ENCODE measurements around the gene PPP6R3.
A peak's percentile ranks its signal among the peaks of the same experiment; 100 is the strongest.
"Not testable (repeated sequence)": the region's sequence is repeated elsewhere in the genome, so short reads cannot be mapped to it uniquely, and the experiment has no call there.

The PPP6R3 gene

DNA sequence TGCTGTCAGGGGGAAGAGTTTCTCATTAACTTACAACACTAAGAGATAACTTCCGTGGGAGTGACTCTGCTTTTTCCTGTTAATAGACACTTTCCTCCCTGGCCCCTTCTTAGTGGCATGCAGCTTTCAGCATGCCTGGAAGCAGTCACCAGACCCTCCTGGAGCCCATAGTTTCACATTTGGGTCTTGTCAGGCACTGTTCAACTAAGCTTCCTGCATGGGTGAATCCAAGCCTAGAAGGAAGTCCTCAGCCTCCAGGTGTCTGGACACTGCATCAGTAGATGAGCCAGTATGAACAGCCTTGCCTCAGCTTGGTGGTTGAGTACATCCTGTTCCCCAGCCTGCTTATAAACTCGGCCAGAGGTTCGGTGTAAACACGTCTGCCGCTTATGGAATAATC is 68.1 kb downstream of the PPP6R3 start:
- no peak for DNase-seq

DNA sequence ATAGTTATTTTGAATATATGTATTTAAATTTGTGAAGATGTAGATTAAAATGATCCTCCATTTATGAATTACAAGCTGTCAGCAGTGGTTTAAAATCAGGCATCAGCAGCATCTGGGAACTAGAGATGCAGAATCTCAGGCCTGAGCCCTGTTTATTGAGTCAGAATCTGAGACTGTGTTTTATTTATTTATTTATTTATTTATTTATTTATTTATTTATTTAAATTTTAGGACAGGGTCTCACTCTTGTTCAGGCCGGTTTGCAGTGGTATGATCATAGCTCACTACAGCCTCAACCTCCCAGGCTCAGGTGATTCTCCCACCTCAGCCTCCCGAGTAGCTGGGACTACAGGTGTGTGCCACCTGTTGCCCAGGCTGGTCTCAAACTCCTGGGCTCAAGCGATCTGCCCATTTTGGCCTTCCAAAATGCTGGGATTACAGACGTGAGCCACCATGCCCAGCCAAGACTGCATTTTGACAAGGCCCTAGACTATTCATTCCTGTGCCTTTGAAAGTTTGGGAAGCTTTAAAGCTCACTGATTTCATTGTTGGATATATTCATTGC is 70.7 kb downstream of the PPP6R3 start:
- no peak for DNase-seq

DNA sequence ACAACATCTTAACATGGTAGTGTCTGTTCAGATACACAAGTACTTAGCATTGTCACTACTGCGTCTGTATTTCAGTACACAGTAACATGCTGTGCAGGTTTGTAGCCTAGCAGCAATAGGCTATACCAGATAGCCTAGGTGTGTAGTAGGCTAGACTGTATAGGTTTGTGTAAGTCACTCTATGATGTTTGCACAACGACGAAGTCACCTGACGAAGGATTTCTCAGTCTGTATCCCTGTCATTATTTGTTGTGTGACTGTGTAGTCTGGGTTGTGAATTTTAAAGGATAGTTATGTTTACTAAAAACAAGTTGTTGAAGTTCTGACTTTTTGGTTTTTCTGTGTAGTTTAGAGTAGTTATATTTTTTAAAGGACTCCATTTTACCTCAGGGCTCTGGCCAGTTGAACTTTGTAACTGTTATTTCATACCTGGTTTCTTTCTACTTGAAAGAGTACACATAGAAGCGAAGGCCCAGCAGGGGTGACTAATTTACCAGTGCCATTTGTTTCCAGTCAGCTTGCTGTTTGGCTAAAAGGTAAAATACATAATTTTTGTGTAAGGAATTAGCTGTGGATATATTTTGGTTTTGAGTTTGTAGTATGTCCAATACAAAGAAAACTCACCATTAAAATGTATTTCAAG is 72.3 kb downstream of the PPP6R3 start:
- DNase-seq, result no peak

DNA sequence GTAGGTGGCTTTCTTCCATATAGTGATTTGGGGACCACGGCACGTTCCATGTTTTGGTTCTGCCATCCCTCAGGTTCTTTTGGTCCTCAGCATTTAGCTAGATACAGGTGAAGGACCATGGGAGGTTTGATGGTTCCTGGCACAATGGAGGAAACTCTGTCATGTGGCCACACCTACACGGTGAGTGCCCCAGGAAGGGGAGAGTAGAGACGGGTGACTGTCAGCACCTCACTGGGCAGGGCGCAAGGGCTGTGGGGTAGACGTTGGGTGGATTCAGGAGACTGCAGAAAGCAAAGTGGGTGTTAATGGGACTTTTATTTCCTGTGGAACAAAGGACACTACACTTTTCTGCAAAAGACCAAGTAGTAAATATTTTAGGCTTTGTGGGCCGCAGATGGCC is 73.4 kb downstream of the PPP6R3 start:
- DNase-seq, result no peak

DNA sequence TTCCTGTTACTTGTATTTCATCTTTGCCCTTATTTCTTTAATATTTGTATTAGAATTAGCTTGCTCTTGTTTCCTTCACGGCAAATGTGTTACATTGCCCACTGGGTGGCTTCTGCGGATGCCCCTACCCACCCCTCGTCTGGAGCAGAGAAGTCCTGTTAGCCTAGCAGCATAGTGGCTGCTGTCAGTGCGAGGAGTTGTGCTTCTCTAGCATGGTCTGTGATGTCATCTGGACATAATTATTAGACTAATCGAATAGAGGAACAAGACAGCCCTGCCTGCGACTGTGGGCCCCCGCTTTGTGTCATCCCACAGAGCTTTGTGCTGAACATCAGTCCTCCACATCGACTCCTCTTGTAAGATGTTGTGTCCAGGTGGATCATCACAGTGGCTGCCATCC is 74.5 kb downstream of the PPP6R3 start:
- DNase-seq, result no peak

DNA sequence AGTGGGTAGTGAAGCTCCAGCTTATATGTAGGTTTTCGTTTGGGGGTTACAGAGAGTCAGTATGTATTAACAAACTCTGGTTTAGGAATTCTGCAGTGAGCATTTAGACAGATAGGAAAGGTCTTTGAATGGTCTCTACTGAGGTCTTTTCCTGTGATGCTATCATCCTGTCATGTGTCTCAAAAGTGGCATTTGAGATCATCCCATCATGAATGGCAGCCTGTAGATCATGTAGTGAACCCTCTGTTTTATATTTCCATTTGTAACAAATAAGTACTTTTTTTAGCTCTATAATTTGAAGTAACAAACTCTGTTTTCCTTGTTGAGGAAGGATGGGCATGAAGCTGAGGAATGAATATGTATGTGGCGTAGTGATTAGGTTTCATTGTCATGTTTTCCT is 76.2 kb downstream of the PPP6R3 start:
- no peak for DNase-seq

DNA sequence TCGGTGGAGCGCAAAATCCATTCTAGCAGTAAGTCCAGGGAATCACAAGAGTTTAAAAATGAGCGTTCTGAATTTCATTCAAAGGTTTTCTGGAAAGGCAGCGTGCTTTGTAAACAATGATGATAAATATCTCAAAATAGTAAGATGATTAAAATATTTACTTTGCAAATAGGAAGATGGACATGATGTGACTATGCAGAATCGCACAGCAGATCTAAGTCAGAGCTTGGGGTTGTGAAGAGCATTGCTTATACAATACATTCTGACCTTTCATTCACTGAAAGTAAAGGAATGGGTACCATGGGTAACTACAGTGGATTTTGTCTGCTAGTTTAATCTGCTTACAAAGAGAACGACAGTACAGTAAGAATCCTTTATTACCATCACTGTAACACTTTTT is 77.5 kb downstream of the PPP6R3 start:
- DNase-seq, result no peak

DNA sequence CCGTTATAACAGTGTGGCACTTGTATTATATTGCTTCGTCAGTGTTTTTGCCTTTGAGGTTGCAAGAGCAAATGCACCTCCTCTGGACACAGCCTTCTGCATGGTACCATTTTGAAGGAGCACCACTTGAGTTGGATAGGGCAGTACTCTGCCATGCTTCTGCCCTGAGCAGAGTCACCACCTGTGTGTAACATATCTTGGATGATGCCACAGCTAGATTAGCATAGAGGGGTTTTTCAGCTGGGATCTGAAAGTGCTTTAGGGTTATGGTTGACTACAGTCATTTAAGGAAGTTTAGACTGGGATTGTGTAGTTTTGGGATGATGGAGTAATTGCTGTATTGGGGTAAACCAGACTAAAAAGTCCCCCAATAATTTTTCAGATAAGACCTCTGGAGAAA is 78.8 kb downstream of the PPP6R3 start:
- no peak for DNase-seq

DNA sequence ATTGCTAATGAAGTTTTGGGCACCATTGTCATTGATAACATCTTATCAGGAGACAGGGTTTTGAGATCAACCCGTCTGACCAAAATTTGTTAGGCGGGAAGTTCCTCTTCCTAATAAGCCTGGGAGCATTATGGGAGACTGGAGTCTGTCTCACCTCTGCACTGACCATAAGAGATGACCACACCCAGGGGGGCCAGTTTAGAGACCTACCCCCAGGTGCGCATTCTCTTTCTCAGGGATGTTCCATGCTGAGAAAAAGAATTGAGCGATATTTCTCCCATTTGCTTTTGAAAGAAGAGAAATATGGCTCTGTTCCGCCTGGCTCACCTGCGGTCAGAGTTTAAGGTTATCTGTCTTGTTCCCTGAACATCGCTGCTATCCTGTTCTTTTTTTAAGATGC is 80.0 kb downstream of the PPP6R3 start:
- DNase-seq, result not testable (repeated sequence)

DNA sequence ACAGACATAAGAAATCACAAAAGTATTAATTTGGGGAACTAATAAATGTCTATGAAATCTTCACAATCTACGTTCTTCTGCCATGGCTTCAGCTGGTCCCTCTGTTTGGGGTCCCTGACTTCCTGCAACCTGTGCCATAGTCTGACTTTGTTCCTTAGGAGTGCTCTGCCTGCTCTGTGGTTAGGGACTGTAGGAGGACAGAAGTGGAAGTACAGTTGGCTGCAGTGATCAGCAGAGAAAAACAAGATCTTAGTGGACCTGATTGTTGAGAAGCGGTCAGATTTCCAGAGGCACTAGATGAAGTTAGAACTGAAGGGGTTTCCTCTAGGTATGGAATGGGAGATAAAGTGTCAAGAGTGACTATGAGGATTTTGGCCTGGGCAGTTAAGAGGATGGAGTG is 80.6 kb downstream of the PPP6R3 start:
- no peak for DNase-seq

DNA sequence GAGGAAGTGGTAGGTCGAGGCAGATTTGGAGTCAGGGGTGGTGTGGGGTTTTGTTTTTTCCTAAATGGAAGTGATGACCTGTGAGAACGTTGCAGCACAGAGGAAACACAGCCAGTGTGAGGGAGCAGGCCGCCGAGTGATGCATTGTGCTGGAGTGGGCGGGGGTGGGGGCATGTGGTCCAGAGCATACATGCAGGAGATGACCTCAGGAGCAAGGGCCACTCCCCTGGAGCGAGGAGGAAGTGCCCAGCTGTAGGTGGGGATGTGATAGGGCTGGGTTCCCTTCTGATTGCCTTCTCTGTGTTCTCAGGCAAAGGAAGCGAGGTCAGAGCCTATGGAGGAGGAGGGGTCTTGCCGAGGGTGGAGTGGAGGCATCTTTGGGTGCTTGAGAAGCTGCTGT is 81.4 kb downstream of the PPP6R3 start:
- no peak for DNase-seq

DNA sequence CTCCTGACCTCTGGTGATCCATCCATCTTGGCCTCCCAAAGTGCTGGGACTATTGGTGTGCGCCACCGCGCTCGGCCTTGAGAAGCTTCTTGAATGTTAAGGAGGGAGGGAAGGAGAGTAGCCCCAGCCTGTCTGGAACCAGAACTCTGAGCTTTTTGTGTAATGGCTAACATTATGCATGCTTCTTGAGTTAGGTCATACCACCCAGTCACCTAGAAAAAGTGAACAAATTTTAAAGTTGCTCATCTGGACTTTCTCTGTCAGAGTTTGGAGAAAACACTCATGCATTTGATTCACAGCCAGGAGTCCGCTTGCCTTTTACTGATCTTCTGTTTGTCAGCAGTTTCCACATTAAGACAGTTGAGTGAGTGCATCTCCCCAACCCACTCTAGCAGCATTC is 82.1 kb downstream of the PPP6R3 start:
- DNase-seq, result peak; percentile 17

DNA sequence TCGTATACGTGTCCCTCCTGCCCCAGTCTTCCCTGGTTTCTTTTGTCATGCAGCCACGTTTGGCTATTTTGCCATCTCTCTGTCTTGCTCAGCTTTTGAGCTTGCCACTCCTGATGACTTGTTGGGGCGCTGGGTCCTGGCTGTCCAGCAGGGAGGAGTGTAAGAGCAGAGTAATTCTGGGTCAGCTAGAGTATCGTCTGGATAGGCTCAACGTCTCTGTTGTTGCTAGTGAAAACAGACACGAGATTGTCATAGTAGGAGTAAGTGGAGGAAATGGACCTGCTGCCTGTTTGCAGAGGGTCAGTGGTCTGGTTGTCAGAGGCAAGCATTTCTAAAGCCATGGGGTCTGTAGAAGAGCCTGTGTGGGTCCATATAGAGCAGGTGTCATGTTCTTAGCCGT is 83.0 kb downstream of the PPP6R3 start:
- DNase-seq, result no peak

DNA sequence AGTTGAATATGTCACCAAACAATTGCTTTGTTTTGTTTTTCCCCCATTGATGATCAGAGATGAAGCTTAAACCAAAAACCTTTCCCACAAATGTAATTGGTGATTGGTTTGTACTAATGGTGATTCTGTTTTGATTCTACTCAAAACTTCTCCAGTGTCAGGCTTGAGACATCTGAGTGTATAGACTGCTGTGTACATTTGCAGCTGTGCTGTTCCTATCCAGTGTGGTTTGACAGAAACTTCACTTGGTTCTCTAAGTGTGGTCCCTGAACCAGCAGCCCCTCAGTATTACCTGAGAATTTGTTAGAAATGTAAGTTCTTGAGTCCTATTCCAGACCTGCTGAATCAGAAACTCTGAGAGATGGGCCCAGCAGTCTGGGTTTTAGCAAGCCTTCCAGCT is 84.8 kb downstream of the PPP6R3 start:
- DNase-seq, result no peak

DNA sequence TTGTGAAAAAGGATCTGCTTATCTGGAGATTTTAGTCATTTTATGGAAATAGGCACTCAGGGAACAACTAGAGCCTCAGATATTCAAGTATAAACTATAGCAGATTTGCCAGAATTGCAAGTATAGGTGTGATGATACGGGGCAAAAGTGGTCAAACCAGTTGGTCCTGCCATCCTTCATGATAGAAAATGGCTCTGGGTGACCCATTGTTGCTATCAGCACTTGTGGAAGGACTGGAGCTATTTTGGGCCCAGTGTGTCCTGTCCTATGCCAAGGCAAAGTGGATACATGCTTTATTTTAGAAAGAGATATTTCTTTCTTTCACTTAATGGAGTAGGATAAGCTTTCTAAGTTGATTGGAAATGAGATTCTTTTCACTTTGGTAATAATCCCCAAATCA is 85.2 kb downstream of the PPP6R3 start:
- DNase-seq, result no peak

DNA sequence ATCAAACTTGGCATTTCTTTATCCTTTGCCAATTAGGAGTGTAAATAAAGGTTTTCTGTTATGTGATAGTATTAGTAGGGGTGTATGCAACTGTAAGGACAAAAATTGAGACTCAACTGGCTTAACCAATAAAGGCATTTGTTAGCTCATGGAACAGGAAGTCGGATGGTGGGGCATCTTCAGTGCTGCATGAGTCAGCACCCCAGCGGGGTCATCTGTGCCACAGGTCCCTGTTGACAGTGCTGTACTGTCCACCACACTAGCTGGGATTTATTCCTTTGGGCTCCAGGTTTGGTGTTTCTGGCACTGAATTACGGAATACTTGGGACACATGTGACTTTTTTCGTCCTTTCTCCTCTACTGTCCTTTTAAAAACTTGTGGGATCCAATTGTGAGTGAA is 86.0 kb downstream of the PPP6R3 start:
- DNase-seq, result peak; percentile 19

DNA sequence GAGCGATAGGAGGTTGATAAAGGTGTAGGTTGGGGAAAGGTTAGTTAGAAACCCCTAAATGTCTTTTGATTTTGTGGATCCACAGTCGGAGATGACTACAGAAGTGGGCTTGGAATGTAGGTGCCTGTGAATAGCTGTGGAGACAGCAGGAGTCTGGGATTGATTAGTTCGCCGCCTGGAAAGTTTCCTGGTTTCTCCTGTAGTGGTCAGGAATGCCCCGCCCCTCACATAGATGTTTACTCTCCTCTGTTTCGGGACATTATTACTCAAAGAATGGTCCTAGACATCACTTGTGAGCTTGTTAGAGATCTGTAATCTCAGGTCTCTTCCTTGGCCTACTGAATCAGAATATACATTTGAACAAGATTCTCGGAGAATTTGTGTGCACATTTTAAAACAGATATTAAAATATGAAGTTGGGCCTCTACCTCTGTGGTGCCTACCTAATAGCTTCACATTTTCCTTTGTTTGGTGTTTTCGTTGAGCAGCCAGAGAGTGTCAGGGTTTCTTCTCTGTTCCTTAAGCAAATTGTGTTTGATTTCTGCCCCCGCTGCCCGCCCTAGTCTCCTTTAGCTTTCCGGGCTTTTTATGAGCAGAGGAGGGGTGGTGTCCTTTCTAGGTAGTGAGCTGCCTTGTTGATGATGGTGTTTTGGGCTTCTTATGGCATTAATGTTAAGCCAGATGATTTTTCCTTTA is 89.4 kb downstream of the PPP6R3 start:
- DNase-seq, result no peak

DNA sequence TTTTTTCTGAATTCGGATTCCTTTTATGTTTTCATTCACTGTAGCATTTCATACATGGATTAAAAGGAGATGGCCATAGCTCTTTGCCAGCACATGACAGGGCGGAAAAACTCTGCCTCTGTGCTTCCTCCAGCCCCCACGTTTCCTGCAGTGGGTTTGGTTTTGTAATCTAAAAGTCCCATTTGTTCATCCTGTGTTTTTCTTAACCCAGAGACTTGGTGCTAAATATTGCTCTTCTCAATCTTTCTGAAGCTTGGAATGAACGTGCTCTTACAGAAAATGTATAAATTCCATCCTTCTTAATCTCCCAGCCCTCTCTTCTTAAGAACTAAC is 89.9 kb downstream of the PPP6R3 start:
- DNase-seq, result no peak

DNA sequence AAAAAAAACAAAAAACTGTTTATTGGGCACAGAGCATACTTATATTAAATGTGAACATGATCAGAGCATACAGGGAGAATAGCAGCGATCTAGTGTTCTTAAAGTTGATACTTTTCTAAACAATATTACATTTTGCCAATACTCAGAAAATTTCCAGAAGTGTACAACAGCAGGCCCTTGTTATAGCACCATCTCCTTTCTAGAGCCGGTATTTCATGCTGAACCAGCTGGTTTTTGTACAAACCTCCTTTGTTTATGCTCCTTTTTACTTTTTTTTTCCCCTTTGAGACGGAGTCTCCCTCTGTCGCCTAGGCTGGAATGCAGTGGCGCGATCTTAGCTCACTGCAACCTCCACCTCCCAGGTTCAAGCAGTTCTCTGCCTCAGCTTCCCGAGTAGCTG is 90.7 kb downstream of the PPP6R3 start:
- no peak for DNase-seq

DNA sequence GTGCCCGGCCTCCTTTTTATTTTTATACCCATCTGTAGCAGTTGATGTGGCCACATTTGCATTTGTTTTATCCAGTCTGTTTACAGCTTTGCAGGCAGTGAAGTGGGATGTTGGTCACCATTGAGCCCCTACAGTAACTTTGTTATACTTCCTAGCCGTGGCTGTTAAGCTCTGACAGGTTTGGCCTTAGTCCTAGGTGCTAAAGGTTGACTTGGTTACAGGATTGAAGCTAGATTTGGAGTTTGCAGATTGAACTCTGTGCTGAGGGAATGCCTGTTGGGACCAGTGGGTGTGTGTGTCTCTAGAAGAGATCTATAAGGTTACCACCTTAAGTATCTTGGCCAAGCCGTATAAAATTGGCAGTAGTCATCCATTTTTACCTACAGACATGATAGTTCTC is 91.2 kb downstream of the PPP6R3 start:
- DNase-seq, result no peak

DNA sequence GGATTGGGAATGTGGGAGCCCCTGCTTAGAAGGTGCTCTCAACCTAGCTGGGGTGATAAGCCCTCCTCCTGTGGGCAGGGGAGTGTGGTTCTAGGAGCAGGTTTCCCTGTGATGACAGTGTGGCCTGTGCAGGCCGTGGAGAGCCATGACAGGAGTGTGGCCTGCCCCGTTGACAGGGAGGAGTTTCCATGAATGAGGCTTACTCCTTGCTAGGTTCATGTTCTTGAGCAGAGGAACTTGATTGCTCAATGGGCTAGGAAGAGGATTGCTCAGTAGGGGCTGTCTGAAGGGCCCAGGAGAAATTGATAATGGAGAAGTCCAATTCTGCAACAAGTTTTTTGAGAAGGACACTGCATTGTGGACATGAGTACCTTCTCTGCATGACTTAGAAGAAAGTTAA is 92.0 kb downstream of the PPP6R3 start:
- DNase-seq, result no peak

DNA sequence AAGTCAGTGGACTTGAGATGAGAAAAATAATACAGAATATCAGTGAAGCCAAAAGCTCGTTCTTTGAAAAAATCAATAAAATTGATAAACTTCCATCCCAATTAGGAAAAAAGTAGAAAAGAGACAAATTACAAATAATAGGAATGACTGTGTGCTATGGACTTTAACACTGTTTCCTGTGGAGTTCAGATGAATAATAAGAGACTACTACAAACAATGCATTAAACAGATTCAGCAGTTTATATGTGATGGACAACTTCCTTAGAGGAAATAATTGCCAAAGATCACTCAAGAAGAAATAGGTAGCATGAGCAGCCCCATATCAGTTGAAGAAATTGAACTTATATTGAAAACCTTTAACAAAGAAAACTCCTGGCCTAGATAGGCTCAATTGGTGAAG is 99.7 kb downstream of the PPP6R3 start:
- no peak for DNase-seq

DNA sequence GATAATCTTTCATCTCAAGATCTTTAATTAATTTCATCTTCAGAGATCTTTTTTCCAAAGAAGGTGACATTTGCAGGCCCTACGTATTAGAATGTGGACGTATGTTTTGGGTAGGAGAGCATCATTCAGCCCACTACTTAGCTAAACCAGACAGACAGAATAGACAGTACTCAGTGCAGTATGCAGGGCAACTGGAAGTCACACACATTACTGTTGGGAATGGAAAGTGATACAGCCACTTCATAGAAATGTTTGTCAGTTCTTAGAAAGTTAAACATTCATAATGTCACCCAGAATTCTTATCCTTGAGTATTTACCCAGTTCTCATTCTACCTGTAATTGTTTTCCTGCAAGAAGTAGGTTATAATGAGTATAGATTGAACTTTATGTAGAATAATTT is 102.9 kb downstream of the PPP6R3 start:
- no peak for DNase-seq

DNA sequence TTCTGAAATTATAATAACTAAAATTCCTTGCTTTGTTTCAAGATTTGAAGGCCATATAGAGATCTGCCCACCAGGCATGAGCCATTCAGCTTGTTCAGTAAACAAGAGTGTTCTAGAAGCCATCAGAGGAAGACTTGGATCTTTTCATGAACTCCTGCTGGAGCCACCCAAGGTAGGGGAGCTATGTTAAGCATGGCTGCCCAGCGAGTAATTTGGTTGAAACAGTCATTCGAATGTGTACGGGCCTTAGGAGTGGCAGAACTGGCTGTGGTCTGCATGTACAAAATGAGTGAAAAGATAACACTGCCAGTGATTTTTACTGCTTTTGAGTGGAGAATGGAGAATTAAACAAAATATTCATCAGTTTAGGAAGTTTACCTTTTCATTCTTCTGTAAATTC is 103.7 kb downstream of the PPP6R3 start:
- no peak for DNase-seq

DNA sequence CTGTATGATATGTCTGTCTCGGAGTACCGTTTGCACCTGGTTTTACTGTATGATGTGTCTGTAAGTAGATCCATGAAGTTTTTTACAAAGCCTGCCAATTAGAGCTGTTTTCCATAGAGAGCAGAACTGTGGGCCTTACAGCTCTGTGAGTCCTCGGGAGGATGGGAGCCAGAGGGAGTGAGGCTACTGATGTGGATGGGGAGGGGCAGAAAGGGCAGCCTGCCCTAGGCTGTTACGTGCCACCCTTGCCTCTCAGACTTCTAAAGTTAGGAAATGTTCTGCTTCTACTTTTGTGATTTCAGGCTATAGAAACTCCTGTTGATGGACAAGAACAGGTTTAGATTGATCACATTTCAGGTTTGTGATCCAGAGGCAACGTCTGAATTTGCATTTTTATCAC is 105.2 kb downstream of the PPP6R3 start:
- no peak for DNase-seq

Data from 8988T (cell line).